Activated CD4-positive, CD25-positive, alpha-beta regulatory T cell treated with anti-CD3 and anti-CD28 coated beads, Interleukin-2, amount 50 U/mL, for 72 hours (primary cell): ENCODE data around the gene FLG2.
"Not testable (repeated sequence)": the region's sequence is repeated elsewhere in the genome, so short reads cannot be mapped to it uniquely, and the experiment has no call there.

Experiments
- DNase-seq: peaks from one replicate; pipeline ENCODE4 v3.0.0; 2021

Gene FLG2

GRCh38 chr1:152359906-152360305, at the start of gene FLG2:
FLG2 (minus strand) TSS chr1:152360006; CDS start chr1:152358884, 1,122 bp downstream.
- DNase-seq, result no peak

- DNase-seq, result no peak
These were observed 48.9 kb upstream of the FLG2 start for GRCh38 chr1:152408664-152409063.

GRCh38 chr1:152398812-152399698, 39.2 kb upstream of the FLG2 start:
- DNase-seq, result no peak

GRCh38 chr1:152397474-152397873, 37.7 kb upstream of the FLG2 start:
- no peak for DNase-seq

- DNase-seq, result no peak
These were observed 34.3 kb upstream of the FLG2 start for GRCh38 chr1:152394151-152394550.

GRCh38 chr1:152392909-152393308, 33.1 kb upstream of the FLG2 start:
- DNase-seq, result no peak

GRCh38 chr1:152388889-152389288, 29.1 kb upstream of the FLG2 start:
- DNase-seq, result no peak

GRCh38 chr1:152386940-152387339, 27.1 kb upstream of the FLG2 start:
- DNase-seq, result no peak

- no peak for DNase-seq
These were observed 21.1 kb upstream of the FLG2 start for GRCh38 chr1:152380932-152381331.

GRCh38 chr1:152374451-152374850, 14.6 kb upstream of the FLG2 start:
- DNase-seq, result no peak

- no peak for DNase-seq
These were observed 12.9 kb upstream of the FLG2 start for GRCh38 chr1:152372672-152373071.

- DNase-seq, result no peak
These were observed 7.6 kb upstream of the FLG2 start for GRCh38 chr1:152367436-152367835.

GRCh38 chr1:152356736-152357135, 3.1 kb downstream of the FLG2 start:
- DNase-seq, result no peak

- no peak for DNase-seq
These were observed 10.2 kb downstream of the FLG2 start for GRCh38 chr1:152349611-152350010.

- no peak for DNase-seq
These were observed 11.4 kb downstream of the FLG2 start for GRCh38 chr1:152348447-152348846.

- DNase-seq, result no peak
These were observed 12.6 kb downstream of the FLG2 start for GRCh38 chr1:152347116-152347728.

GRCh38 chr1:152344438-152344837, 15.4 kb downstream of the FLG2 start:
- DNase-seq, result no peak

GRCh38 chr1:152343006-152343405, 16.8 kb downstream of the FLG2 start:
- DNase-seq, result no peak

GRCh38 chr1:152335399-152335798, 24.4 kb downstream of the FLG2 start:
- no peak for DNase-seq

GRCh38 chr1:152328801-152329391, 30.9 kb downstream of the FLG2 start:
- no peak for DNase-seq

- no peak for DNase-seq
These were observed 34.7 kb downstream of the FLG2 start, which contains the start of gene FLG for GRCh38 chr1:152325111-152325510. FLG (minus strand) TSS chr1:152325239; CDS start chr1:152315456, 9,783 bp downstream.

- DNase-seq, result no peak
These were observed 45.8 kb downstream of the FLG2 start for GRCh38 chr1:152313970-152314369.

- DNase-seq, result no peak
These were observed 46.4 kb downstream of the FLG2 start for GRCh38 chr1:152313319-152313801.

- DNase-seq, result not testable (repeated sequence)
These were observed 47.6 kb downstream of the FLG2 start for GRCh38 chr1:152312169-152312568.
